Breast epithelium (tissue), 3 donors: ENCODE measurements around the gene ELMO1.

ENCODE experiments used
- POLR2A ChIP-seq: fragments of 450-650 bp; IDR thresholded peaks from one replicate; pipeline ENCODE4 v1.6.1; 2016; ENCODE audit warnings: antibody characterized with exemption, mild to moderate bottlenecking, moderate library complexity
- TF ChIP-seq, protein P1 (sequence below), 3 donors: fragments of 450-650 bp; IDR thresholded peaks; one replicate each; pipeline ENCODE4 v1.5.1; 2016 to 2017; ENCODE audit warnings: antibody characterized with exemption in 3 of 3, mild to moderate bottlenecking in 3 of 3, moderate library complexity in 3 of 3

- TF ChIP-seq, protein P1, sequence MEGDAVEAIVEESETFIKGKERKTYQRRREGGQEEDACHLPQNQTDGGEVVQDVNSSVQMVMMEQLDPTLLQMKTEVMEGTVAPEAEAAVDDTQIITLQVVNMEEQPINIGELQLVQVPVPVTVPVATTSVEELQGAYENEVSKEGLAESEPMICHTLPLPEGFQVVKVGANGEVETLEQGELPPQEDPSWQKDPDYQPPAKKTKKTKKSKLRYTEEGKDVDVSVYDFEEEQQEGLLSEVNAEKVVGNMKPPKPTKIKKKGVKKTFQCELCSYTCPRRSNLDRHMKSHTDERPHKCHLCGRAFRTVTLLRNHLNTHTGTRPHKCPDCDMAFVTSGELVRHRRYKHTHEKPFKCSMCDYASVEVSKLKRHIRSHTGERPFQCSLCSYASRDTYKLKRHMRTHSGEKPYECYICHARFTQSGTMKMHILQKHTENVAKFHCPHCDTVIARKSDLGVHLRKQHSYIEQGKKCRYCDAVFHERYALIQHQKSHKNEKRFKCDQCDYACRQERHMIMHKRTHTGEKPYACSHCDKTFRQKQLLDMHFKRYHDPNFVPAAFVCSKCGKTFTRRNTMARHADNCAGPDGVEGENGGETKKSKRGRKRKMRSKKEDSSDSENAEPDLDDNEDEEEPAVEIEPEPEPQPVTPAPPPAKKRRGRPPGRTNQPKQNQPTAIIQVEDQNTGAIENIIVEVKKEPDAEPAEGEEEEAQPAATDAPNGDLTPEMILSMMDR (IDR thresholded peaks at IDR 0.05): no peak
- no peak for TF ChIP-seq POLR2A
Measured at GRCh38 chr7:37354656-37355131, 94.0 kb downstream of the ELMO1 start.
